NT2/D1 (cell line): ENCODE results near the gene INF2.

Experiments used
- DNase-seq: peaks from one replicate; pipeline ENCODE4 v3.0.0-alpha.2; 2011; ENCODE audit warnings: low read depth, low spot score
- H3K27me3 ChIP-seq: 2 replicates; pipeline ENCODE4 v1.6.0; 2011; ENCODE audit warnings: mild to moderate bottlenecking; ENCODE audit not compliant: insufficient read length, insufficient read depth
- H3K36me3 ChIP-seq: 2 replicates; pipeline ENCODE4 v1.6.1; 2011; ENCODE audit warnings: mild to moderate bottlenecking, low read length, mixed read lengths; ENCODE audit not compliant: insufficient read depth, insufficient read length
- H3K4me1 ChIP-seq: 2 replicates; pipeline ENCODE4 v1.5.1; 2011; ENCODE audit not compliant: insufficient read depth, insufficient read length
- H3K4me3 ChIP-seq: 2 replicates; pipeline ENCODE4 v1.5.1; 2011; ENCODE audit warnings: low read depth; ENCODE audit not compliant: insufficient read length
- H3K9ac ChIP-seq: 2 replicates; pipeline ENCODE4 v1.6.0; 2011; ENCODE audit warnings: low read depth; ENCODE audit not compliant: insufficient read length
- H3K9me3 ChIP-seq: 2 replicates; pipeline ENCODE4 v1.5.1; 2011; ENCODE audit warnings: mild to moderate bottlenecking, low read length; ENCODE audit not compliant: insufficient read depth
- SUZ12 ChIP-seq: IDR thresholded peaks from 2 replicates; pipeline ENCODE4 v1.6.1; 2011; ENCODE audit not compliant: insufficient read length, insufficient read depth; ENCODE audit errors: extremely low read depth
- YY1 ChIP-seq: IDR thresholded peaks from 2 replicates; pipeline ENCODE4 v1.6.1; 2011; ENCODE audit not compliant: insufficient read length, insufficient read depth
- ZNF274 ChIP-seq: IDR thresholded peaks from 2 replicates; pipeline ENCODE4 v1.6.1; 2011; ENCODE audit warnings: mild to moderate bottlenecking, low read depth, low read length

INF2 gene

GRCh38 chr14:104717646-104718045, 28.2 kb downstream of the INF2 start:
- TF ChIP-seq YY1 (no peak), SUZ12 (no peak), ZNF274 (no peak)
- DNase-seq, result no peak
- Histone ChIP-seq H3K9me3 (no peaks in the 10 kb centered on the region), H3K4me3 (no peak overlapping the region), H3K27me3 (no peaks in the 10 kb centered on the region), H3K4me1 (peaks cover 4% of the 10 kb centered on the region), H3K9ac (no peak overlapping the region), H3K36me3 (peaks cover 70% of the 10 kb centered on the region)

- Histone ChIP-seq H3K9ac (no peak overlapping the region), H3K9me3 (no peaks in the 10 kb centered on the region)
- TF ChIP-seq ZNF274 (no peak), SUZ12 (no peak), YY1 (no peak)
Observed at GRCh38 chr14:104718147-104718546, 28.7 kb downstream of the INF2 start.

GRCh38 chr14:104718871-104719270, 29.5 kb downstream of the INF2 start:
- Histone ChIP-seq H3K9me3 (no peaks in the 10 kb centered on the region), H3K36me3 (peaks cover 58% of the 10 kb centered on the region), H3K4me1 (peaks cover 8% of the 10 kb centered on the region), H3K9ac (no peak overlapping the region), H3K4me3 (no peak overlapping the region), H3K27me3 (no peaks in the 10 kb centered on the region)
- TF ChIP-seq ZNF274, result no peak
- no peak for TF ChIP-seq YY1
- no peak for TF ChIP-seq SUZ12
- DNase-seq, result no peak

More at GRCh38 chr14:104718147-104718546, 28.7 kb downstream of the INF2 start:
- no peak for DNase-seq
- Histone ChIP-seq H3K4me3 (no peak overlapping the region), H3K36me3 (peaks cover 65% of the 10 kb centered on the region), H3K27me3 (no peaks in the 10 kb centered on the region), H3K4me1 (peaks cover 6% of the 10 kb centered on the region)

- Histone ChIP-seq H3K27me3 (no peaks in the 10 kb centered on the region), H3K36me3 (peaks cover 56% of the 10 kb centered on the region), H3K4me1 (peaks cover 8% of the 10 kb centered on the region), H3K9ac (no peak overlapping the region), H3K9me3 (no peaks in the 10 kb centered on the region), H3K4me3 (no peak overlapping the region)
- no peak for DNase-seq
- TF ChIP-seq ZNF274 (no peak), SUZ12 (no peak), YY1 (no peak)
Observed at GRCh38 chr14:104719343-104719742, 29.9 kb downstream of the INF2 start.

- no peak for DNase-seq
- H3K4me1 ChIP-seq, result peaks cover 18% of the 10 kb centered on the region
- no peaks in the 10 kb centered on the region for H3K9me3 ChIP-seq
- H3K9ac ChIP-seq, result no peak overlapping the region
- no peaks in the 10 kb centered on the region for H3K27me3 ChIP-seq
- TF ChIP-seq SUZ12 (no peak), YY1 (no peak), ZNF274 (no peak)
- no peak overlapping the region for H3K4me3 ChIP-seq
- H3K36me3 ChIP-seq, result peaks cover 34% of the 10 kb centered on the region
Observed at GRCh38 chr14:104721505-104722431, 32.4 kb downstream of the INF2 start.

- Histone ChIP-seq H3K4me3 (no peak overlapping the region), H3K36me3 (peaks cover 27% of the 10 kb centered on the region), H3K4me1 (peaks cover 18% of the 10 kb centered on the region), H3K9me3 (no peaks in the 10 kb centered on the region), H3K27me3 (no peaks in the 10 kb centered on the region), H3K9ac (peak overlapping the region; percentile 32)
- no peak for DNase-seq
- no peak for TF ChIP-seq YY1
- no peak for TF ChIP-seq SUZ12
- no peak for TF ChIP-seq ZNF274
Observed at GRCh38 chr14:104722938-104723650, 33.7 kb downstream of the INF2 start.
